D721Med (cell line): Measurements from ENCODE around the gene TOGARAM2.

Experiments
- DNase-seq: peaks from one replicate; pipeline ENCODE4 v3.0.0; 2011; ENCODE audit warnings: low spot score; ENCODE audit not compliant: insufficient read length
- FAIRE-seq: peaks from 2 replicates; lab custom pipeline; 2011; peaks lifted over from hg19 to GRCh38; lab: Jason Lieb, UNC
- CTCF ChIP-seq: IDR thresholded peaks from 2 replicates; pipeline ENCODE4 v1.5.1; 2012; ENCODE audit warnings: mild to moderate bottlenecking, control low read depth; ENCODE audit not compliant: insufficient read depth; ENCODE audit errors: missing control alignments

The TOGARAM2 gene

GRCh38 chr2:28981016-28981441, at the start of gene TOGARAM2:
TSS of gene TOGARAM2 (plus strand) at chr2:28981298. CDS start at chr2:28994835, 13,537 bp downstream.
- no peak for DNase-seq
- TF ChIP-seq CTCF: no peak
- FAIRE-seq: no peak

GRCh38 chr2:28934769-28935168, 46.3 kb upstream of the TOGARAM2 start:
- TF ChIP-seq CTCF: no peak
- DNase-seq (no peak), FAIRE-seq (no peak)

- FAIRE-seq (no peak), DNase-seq (no peak)
- no peak for TF ChIP-seq CTCF
These were observed 40.1 kb upstream of the TOGARAM2 start for GRCh38 chr2:28941008-28941407.

- FAIRE-seq (no peak), DNase-seq (no peak)
- no peak for TF ChIP-seq CTCF
These were observed 36.4 kb upstream of the TOGARAM2 start for GRCh38 chr2:28944535-28945248.

GRCh38 chr2:28948160-28948559, 32.9 kb upstream of the TOGARAM2 start:
- TF ChIP-seq CTCF: no peak
- DNase-seq (no peak), FAIRE-seq (no peak)

GRCh38 chr2:28949190-28949589, 31.9 kb upstream of the TOGARAM2 start:
- FAIRE-seq (no peak), DNase-seq (no peak)
- TF ChIP-seq CTCF: no peak

- TF ChIP-seq CTCF: no peak
- FAIRE-seq (no peak), DNase-seq (no peak)
These were observed 31.3 kb upstream of the TOGARAM2 start for GRCh38 chr2:28949617-28950305.
